GM12865 (cell line): ENCODE measurements around the gene INPP4B.

ENCODE experiments used
- DNase-seq: peaks from one replicate; pipeline ENCODE4 v3.0.0; 2010; ENCODE audit warnings: low read depth
- H3K4me3 ChIP-seq: 2 replicates; pipeline ENCODE4 v1.5.1; 2011; ENCODE audit warnings: mild to moderate bottlenecking, low read depth, low read length, control low read depth
- TF ChIP-seq, protein P1 (sequence below): IDR thresholded peaks from 2 replicates; pipeline ENCODE4 v1.5.1; 2011; ENCODE audit warnings: low read length, control low read depth, low read depth, inconsistent platforms; ENCODE audit not compliant: insufficient read depth; ENCODE audit errors: missing control alignments

Gene INPP4B

GRCh38 chr4:142158980-142159379 lies 687.1 kb downstream of the INPP4B start:
- no peak for DNase-seq
- no peak overlapping the region for H3K4me3 ChIP-seq
- TF ChIP-seq, protein P1, sequence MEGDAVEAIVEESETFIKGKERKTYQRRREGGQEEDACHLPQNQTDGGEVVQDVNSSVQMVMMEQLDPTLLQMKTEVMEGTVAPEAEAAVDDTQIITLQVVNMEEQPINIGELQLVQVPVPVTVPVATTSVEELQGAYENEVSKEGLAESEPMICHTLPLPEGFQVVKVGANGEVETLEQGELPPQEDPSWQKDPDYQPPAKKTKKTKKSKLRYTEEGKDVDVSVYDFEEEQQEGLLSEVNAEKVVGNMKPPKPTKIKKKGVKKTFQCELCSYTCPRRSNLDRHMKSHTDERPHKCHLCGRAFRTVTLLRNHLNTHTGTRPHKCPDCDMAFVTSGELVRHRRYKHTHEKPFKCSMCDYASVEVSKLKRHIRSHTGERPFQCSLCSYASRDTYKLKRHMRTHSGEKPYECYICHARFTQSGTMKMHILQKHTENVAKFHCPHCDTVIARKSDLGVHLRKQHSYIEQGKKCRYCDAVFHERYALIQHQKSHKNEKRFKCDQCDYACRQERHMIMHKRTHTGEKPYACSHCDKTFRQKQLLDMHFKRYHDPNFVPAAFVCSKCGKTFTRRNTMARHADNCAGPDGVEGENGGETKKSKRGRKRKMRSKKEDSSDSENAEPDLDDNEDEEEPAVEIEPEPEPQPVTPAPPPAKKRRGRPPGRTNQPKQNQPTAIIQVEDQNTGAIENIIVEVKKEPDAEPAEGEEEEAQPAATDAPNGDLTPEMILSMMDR: no peak

GRCh38 chr4:142156256-142156655 lies 689.8 kb downstream of the INPP4B start:
- TF ChIP-seq, protein P1: no peak
- H3K4me3 ChIP-seq: no peak overlapping the region
- no peak for DNase-seq

DNA sequence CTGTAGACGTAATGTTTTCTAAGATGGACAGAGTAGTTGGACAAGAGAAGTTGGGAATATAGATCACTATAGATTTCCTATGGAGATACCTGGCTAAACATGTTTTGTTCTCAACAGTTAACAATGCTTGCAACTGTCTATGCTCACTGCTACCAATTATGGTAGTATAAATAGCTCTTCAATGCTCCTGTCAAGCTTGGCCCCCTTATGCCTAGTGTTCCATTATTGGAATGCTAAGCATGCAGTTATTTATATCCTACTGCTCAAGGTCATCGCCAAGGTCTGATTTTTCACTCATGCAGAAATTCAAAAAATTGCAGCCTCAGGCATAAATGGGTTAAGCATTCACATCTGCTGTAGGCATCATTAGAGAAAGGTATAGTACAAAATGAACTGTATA lies 690.8 kb downstream of the INPP4B start:
- H3K4me3 ChIP-seq: no peak overlapping the region
- DNase-seq: no peak
- TF ChIP-seq, protein P1: no peak

GRCh38 chr4:142150483-142150882 lies 695.6 kb downstream of the INPP4B start:
- no peak for DNase-seq
- TF ChIP-seq, protein P1: no peak
- no peak overlapping the region for H3K4me3 ChIP-seq

GRCh38 chr4:142144813-142145212 lies 701.3 kb downstream of the INPP4B start:
- H3K4me3 ChIP-seq: no peak overlapping the region
- TF ChIP-seq, protein P1: no peak
- DNase-seq: no peak

DNA sequence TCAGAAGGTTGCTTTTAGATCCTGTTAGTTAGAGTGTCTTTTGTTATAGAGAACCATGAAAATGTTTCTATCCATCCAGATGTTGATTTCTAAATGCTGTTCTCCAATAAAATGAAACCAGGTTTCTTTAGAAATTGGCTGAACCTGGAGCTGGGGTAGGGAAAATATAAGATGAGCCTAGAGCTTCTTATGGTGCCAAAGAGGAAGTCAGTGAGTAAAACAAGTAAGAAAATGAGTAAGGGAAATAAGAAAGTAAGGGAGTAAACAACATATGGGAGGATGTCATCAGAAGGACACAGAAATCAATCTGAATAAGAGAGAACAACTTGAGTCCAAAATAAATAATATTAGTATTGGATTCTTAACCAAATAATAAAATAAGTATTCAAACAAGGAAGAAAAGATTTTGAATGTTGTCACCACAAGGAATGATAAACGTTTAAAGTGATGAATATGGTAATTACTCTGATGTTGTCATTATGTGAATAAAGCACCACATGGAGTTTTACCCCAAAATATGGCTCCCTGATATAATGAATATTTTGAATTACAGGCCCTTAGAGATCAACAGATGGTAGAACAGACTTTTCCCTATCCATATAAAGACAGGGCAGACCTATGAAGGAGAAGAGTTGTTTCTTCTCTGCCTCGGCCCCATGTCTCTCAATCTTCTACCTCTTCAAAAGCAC lies 703.6 kb downstream of the INPP4B start:
- TF ChIP-seq, protein P1: no peak

GRCh38 chr4:142141224-142141623 lies 704.9 kb downstream of the INPP4B start:
- no peak overlapping the region for H3K4me3 ChIP-seq
- TF ChIP-seq, protein P1: no peak
- no peak for DNase-seq

More for the DNA sequence above, 703.6 kb downstream of the INPP4B start:
- no peak overlapping the region for H3K4me3 ChIP-seq
- DNase-seq: no peak
